Cardiac fibroblast (primary cell): ENCODE data around the gene PEX14.
A peak's percentile ranks its signal among the peaks of the same experiment; 100 is the strongest.

ENCODE experiments used
- DNase-seq, 2 donors: peaks; one replicate each; pipeline versions ENCODE4 v3.0.0 to v3.0.0-alpha.2; 2010; ENCODE audit warnings: low read depth in 2 of 2
- H3K4me3 ChIP-seq, 2 donors: replicated peaks in 1 of 2; 1 replicate in 1 of 2; 2 replicates in 1 of 2; pipeline ENCODE4 v1.5.1; 2011; ENCODE audit warnings: low read depth in 2 of 2, low read length in 2 of 2, mild to moderate bottlenecking in 2 of 2, moderate library complexity in 1 of 2
- TF ChIP-seq, protein P1 (sequence below): IDR thresholded peaks from one replicate; pipeline ENCODE4 v1.5.1; 2011; ENCODE audit warnings: low read depth, mild to moderate bottlenecking, low read length, inconsistent platforms

PEX14 gene

DNA sequence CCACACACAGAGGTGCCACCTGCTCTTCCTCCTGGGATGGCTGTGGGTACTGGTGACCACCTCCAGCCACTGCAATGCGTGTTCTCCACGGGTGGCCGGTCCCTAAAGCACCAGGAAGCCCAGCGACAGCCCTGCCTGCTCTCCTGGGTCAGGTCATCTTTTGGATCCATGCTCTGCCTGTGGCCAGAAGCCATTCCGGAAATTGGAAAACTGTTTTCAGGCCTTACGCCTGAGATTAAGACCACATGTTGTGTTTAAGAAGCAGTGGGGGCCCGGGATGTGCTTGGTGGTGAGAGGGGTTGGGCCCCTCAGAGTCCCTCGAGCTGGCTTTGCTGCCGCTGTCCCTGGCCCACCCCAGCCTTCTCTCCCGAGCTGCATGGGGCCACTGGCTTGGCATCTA lies 150.8 kb downstream of the PEX14 start:
- H3K4me3 ChIP-seq = no peak overlapping the region
- TF ChIP-seq, protein P1, sequence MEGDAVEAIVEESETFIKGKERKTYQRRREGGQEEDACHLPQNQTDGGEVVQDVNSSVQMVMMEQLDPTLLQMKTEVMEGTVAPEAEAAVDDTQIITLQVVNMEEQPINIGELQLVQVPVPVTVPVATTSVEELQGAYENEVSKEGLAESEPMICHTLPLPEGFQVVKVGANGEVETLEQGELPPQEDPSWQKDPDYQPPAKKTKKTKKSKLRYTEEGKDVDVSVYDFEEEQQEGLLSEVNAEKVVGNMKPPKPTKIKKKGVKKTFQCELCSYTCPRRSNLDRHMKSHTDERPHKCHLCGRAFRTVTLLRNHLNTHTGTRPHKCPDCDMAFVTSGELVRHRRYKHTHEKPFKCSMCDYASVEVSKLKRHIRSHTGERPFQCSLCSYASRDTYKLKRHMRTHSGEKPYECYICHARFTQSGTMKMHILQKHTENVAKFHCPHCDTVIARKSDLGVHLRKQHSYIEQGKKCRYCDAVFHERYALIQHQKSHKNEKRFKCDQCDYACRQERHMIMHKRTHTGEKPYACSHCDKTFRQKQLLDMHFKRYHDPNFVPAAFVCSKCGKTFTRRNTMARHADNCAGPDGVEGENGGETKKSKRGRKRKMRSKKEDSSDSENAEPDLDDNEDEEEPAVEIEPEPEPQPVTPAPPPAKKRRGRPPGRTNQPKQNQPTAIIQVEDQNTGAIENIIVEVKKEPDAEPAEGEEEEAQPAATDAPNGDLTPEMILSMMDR = no peak
- DNase-seq = no peak

DNA sequence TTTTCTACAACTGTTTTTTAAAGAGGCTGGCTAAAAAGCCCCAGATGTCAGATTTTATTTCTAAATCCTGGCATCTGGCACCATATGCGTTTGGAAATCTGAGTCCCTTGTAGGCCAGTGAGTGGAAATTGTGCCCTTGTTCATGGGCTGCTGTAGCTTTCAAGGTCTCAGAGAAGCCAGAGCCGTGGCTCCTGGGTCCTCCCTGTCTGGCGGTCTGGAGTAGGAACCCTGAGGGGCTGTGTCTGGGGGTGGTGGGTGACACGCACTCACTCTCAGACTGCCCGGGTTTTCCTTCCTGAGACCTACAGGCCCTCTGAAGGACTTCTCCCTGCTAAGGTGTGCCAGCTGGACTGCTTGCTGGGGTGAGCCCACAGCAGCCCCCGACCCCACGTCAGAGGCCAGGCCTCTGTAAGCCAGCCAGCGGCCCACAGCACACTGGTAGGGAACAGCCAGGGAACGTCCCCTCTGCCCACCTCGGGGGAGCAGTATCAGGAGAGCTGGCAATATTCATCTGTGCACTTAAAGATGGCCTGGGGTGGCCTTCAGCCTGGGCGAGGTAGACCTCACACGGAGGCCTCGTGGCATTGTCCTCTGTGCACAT lies 151.5 kb downstream of the PEX14 start:
- no peak overlapping the region for H3K4me3 ChIP-seq
- DNase-seq = no peak
- TF ChIP-seq, protein P1 = no peak

DNA sequence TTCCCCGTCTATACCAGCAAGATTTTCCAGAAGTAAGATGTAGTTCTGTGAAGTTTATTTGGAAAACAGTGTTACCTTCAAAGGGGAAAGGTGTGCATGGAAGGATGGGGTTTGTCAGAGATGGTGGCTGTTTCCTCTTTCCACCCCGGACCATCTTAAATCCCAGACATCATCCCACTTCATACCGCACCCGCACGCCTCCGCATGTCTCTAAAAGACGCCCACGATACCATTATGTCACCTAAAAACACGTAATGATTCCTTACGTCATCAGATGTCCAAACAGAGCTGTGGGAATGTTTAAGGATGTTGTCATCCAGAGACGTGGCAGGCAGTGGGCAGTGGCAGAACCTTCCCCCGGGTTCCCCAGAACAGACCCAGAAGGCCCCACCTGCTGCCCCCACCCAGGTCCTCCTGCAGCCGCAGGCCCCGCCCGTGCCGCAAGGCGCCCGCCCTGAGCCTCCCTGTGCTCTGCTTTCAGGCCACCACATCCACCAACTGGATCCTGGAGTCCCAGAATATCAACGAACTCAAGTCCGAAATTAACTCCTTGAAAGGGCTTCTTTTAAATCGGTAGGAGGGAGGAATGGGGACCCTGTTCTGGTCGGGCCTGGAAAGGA lies 152.2 kb downstream of the PEX14 start:
- TF ChIP-seq, protein P1 = no peak
- DNase-seq = no peak
- no peak overlapping the region for H3K4me3 ChIP-seq

DNA sequence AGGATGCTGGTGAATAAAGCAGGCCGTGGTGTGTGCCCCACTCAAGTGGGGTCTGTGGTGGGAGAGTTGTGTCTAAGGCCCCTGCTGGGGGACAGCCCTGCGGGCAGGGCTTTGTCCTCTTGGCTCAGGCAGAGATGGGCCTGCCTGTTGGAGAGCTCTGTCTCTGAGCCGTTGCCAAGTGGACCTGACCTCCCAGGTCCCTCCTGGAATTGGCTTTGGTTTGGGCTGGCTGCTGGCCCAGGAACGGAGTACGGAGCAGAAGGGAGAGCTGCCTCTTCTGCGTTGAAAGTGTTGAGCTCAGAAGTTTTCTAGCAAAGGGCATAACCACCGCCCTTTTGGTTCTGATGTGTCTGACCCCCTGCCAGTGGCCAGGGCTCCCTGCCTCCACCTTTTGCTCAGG lies 153.9 kb downstream of the PEX14 start:
- no peak overlapping the region for H3K4me3 ChIP-seq
- TF ChIP-seq, protein P1 = no peak
- peak; percentile 15 to 59 for DNase-seq

DNA sequence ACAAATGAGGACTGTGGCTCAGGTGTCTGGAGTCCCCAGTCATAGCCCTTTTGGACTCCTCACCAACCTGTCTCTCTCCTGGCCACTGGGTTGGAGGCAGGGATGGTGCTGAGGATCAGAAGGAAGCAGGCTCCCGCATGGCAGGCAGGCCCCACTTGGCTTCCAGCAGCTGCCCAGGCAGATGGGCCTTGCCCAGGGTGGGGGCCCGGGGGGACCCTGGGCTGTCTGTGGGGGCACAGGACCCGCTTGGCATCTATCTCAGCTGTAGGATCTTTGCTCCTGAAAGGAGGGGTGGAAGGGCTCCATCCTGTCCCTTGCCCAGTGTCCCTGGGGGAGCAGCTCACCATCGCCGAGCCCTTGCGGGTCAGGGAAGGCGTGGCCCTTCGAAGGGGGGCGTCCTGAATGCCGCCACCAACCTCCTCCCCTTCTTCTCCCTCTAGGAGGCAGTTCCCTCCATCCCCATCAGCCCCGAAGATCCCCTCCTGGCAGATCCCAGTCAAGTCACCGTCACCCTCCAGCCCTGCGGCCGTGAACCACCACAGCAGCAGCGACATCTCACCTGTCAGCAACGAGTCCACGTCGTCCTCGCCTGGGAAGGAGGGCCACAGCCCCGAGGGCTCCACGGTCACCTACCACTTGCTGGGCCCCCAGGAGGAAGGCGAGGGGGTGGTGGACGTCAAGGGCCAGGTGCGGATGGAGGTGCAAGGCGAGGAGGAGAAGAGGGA lies 154.5 kb downstream of the PEX14 start:
- TF ChIP-seq, protein P1 = no peak
- no peak overlapping the region for H3K4me3 ChIP-seq
- no peak for DNase-seq

DNA sequence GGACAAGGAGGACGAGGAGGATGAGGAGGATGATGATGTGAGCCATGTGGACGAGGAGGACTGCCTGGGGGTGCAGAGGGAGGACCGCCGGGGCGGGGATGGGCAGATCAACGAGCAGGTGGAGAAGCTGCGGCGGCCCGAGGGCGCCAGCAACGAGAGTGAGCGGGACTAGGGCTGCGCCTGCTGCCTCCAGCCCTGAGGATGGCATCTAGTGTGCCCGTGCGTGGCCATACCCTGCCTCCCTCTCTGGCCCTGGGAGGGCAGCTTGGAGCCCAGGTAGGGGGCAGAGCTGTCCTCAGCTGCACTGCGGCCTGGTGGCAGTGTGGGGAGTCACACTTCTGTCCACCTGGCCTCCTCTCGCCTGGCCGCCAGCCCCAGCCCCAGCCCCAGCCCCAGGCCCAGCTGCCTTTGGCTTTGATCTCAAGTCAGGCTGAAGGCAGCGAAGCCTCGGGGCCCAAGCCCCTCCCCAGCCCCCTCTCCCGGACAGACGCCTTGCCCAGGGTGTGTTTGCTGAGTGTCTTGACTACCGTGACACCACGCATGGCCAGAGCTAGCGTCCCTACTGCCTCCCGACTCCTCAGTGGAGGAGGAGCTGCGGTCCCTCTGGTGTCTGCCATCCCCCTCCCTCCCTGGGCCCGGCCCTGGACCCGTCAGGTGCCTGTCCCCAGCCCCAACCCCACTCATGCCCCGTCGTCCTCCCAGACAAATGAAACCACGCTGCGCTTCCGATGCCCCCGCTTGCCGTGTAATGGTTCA lies 155.2 kb downstream of the PEX14 start:
- TF ChIP-seq, protein P1 = no peak
- no peak overlapping the region for H3K4me3 ChIP-seq
- no peak for DNase-seq
